ENCODE data around the gene FREY1. TPM values are rescaled to one million over a fixed set of nuclear protein-coding genes. Genes with fewer than 3 reads are reported as not detected.

FREY1 gene
- total and polyA plus RNA-seq, 9 of the 15 experiments (the other 6 are each of a cell fraction or from before 2014, with no cell fraction given): 0.25 to 1.5 (median 1.1) TPM; not detected in 5

DNA sequence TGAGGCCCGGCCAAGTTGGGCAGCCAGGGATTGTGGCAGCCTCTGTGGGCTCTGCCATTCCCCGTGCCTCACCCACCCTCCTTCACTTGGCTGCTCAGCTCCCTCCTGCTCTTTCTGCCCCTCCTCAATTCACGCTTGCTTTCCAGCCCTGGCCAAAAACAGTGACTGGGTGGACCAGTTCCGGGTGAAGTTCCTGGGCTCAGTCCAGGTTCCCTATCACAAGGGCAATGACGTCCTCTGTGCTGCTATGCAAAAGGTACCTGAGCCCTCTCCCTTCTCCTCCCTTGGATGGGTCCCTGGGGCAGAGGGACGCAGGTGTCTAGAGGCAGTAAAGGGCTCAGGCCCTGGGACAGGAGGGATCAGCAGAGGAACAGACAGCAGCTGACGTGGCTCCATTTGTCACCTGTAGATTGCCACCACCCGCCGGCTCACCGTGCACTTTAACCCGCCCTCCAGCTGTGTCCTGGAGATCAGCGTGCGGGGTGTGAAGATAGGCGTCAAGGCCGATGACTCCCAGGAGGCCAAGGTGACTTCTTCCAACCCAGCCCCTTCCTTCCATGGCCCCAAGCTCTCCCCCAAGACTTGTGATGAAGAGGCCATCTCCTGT, 2.7 kb downstream of the FREY1 start (continued):
- TF ChIP-seq ELK1 (CRISPR knock-in tag; IDR thresholded peaks at IDR 0.05): no peak
- peak; percentile 25 for TF ChIP-seq TAF1 (IDR thresholded peaks at IDR 0.05; ENCODE audit: control insufficient read depth, extremely low read depth, insufficient read depth, low read length, severe bottlenecking)
- TF ChIP-seq ARID3A (IDR thresholded peaks at IDR 0.05; ENCODE audit: borderline replicate concordance, low read depth, low read length): no peak
- no peak for TF ChIP-seq SIRT6 (IDR thresholded peaks at IDR 0.05; ENCODE audit: low read depth, low read length)
- peak; percentile 73; the same call in 1 of the 2 replicates for TF ChIP-seq CREB1 (IDR thresholded peaks at IDR 0.05)
- peak; percentile 62; the same call in 1 of the 2 replicates for TF ChIP-seq CREB1 (CRISPR knock-in tag; IDR thresholded peaks at IDR 0.05)
- TF ChIP-seq TRIM24 (IDR thresholded peaks at IDR 0.05): peak; percentile 71 to 75; a peak in 3 of 4 replicates

Data from K562 (cell line).